Subcutaneous adipose tissue (tissue), 4 donors: Measurements from ENCODE around the gene ZACN. TPM values are rescaled to one million over a fixed set of nuclear protein-coding genes. Genes with fewer than 3 reads are reported as not detected.

ENCODE experiments used
- total RNA-seq, 4 donors: library from RNA; depleted of rRNA; stranded (reverse); fragments of >200 nt; gene quantifications; one replicate each; pipeline ENCODE4 v1.1.0, GENCODE V29; 2016
- TF ChIP-seq, protein P1 (sequence below): fragments of 450-650 bp; IDR thresholded peaks from one replicate; pipeline ENCODE4 v1.5.1; 2016; ENCODE audit warnings: low read depth, mild to moderate bottlenecking, control low read depth, antibody characterized with exemption, moderate library complexity

ZACN gene
- total RNA-seq, 4 donors from 2014 or later: not detected

DNA sequence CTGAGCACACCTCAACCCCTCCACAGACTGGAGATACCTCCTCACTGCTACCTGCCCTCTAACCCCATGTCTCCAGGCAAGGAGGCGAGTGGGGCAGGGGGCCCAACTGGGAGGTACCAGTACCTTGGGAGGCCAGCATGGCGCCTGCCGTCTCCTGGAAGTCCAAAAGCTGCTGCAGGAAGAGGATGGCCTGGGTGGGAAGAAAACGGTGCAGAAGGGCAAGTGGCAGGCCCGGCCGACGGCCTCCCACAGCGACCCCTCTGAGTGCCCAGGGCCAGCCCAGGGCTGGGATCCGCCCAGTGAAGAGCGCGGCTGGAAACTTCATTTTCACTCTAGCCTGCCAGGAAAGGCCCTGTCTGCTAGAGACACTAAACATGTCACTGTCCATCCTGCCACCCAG, 8.5 kb downstream of the ZACN start:
- TF ChIP-seq, protein P1, sequence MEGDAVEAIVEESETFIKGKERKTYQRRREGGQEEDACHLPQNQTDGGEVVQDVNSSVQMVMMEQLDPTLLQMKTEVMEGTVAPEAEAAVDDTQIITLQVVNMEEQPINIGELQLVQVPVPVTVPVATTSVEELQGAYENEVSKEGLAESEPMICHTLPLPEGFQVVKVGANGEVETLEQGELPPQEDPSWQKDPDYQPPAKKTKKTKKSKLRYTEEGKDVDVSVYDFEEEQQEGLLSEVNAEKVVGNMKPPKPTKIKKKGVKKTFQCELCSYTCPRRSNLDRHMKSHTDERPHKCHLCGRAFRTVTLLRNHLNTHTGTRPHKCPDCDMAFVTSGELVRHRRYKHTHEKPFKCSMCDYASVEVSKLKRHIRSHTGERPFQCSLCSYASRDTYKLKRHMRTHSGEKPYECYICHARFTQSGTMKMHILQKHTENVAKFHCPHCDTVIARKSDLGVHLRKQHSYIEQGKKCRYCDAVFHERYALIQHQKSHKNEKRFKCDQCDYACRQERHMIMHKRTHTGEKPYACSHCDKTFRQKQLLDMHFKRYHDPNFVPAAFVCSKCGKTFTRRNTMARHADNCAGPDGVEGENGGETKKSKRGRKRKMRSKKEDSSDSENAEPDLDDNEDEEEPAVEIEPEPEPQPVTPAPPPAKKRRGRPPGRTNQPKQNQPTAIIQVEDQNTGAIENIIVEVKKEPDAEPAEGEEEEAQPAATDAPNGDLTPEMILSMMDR: no peak

GRCh38 chr17:76088041-76088867, 9.3 kb downstream of the ZACN start:
- TF ChIP-seq, protein P1: no peak

- TF ChIP-seq, protein P1: no peak
These were observed 10.0 kb downstream of the ZACN start for GRCh38 chr17:76088868-76089576.

DNA sequence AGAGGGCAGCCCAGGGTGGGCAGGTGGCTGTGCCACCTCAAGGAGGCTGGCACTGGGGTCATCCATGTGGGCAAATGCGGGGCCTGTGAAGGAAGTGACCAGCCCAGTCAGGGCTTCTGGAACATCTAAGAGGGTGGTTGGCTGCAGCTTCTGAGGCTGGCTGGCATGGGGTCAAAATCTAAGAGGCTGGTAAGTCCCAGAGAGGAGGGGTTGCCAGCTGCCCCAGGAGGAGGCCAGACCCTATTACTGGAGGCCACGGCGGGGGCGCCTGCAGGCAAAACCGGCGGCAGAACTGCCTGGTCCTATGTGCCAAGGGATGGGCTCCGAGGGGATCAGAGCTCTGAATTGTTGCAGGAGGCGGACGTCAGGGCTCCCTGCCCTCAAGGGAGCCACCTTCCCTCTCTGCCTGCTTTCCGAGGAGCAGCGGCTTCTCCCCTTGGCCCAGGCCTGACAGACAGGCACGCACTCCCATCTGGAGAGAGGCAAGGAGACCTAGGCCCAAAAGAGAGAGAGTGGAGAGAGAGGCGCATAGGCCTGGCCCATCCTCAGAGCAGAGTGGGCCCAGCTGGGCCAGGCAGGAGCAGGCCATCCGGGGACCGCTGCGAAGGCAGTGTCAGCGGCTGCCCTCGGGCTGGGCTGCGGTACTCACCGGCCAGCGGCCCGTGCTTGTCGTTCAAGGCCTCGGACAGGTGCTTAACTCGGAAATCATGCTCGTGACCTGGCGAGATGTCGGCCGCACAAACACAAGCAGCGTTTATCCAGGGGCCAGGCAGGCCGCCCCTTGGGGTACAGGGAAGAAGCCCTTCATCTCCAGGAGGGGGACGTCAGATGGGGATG, 10.9 kb downstream of the ZACN start:
- TF ChIP-seq, protein P1: no peak

DNA sequence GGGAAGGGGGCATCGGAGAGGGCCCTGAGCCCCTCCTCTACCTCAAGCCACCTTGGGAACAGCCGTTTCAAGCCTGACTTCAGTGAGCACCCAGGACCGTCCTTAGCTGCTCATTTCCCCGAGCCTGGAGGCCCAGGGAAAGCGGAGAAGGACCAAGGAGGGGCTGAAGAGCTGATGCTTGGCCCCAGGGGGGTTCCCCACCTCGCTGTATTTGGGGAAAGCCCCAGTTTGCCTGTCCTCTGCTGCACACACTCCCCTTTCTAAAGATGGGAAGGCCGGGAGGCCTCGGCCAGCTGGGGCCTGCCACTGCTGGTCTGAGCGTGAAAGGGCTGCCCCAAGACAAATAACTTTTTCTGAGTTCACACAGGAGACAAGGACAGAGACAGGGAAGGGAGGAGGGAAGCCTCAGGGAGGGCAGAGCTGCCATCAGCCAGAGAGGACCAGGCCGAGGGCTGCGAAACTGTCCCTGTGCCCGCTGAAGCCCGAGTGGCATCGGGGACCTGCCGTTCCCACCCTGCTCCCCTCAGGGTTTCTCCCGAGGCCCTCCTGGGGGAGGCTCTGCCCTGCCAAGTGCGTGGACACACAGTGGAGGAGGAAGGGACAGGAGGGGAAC, 11.6 kb downstream of the ZACN start:
- TF ChIP-seq, protein P1: no peak

DNA sequence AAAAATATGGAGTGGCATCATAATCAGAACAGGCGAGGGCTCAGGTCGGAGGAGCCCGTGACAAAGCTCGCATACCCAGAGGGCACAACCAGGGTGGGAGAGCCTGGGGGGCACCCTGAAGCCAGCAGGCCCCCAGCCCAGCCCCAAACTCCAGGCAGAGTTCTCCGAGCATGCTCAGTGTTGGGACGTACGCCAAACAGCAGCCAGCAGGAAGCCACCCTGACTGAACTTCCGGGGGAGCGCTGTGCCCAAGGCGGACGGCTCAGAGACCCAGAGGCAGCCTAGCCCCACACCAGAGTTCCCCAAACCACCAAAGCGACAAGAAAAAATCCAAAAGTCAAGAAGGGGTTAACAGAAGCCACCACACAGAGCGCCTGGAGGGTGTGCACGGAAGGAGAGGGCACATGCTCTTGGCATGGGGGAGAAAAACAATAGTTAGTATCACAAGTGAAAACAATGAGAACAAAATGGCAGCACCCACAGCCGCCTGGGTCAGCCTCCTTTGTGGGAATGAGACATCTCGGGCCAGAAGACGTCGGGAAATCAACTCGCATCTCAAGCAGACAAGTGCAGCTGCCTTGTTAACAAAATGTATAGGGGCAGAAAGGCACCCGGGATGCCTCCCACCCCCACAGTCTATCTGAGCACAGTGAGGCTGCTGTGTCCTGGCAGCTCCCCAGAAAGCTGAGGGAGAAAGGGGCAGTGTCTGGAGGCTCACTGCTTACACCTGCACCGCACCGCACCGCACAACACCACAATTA, 12.7 kb downstream of the ZACN start:
- TF ChIP-seq, protein P1: no peak
